Endothelial cell of umbilical vein (primary cell): Measurements from ENCODE around the gene FIG4. TPM values are rescaled to one million over a fixed set of nuclear protein-coding genes. Genes with fewer than 3 reads are reported as not detected.

Source experiments
- BruUV-seq: library from RNA; stranded (reverse); fragments of 400-500 nt; replicated peaks from 2 replicates; lab custom pipeline; 2021; lab: Mats Ljungman, UMichigan
- CTCF ChIA-PET: fragments of 300-600, 350-600 bp; sonication (Branson Sonifier 250); formaldehyde crosslinking; loops from one replicate; lab custom pipeline; 2021; ENCODE audit warnings: antibody characterized with exemption, inconsistent platforms; lab: Charles Lee
- POLR2A ChIA-PET: fragments of 300-600, 350-600 bp; sonication (Branson Sonifier 250); formaldehyde crosslinking; loops from one replicate; lab custom pipeline; 2021; ENCODE audit warnings: antibody characterized with exemption, inconsistent platforms; lab: Charles Lee
- DNase-seq: peaks from one replicate; pipeline ENCODE4 v3.0.0-alpha.2; 2011; ENCODE audit warnings: low read depth, low spot score
- FAIRE-seq: peaks from 2 replicates; lab custom pipeline; 2011; peaks lifted over from hg19 to GRCh38; lab: Jason Lieb, UNC
- H2AFZ ChIP-seq: 2 replicates; pipeline ENCODE4 v1.6.0; 2012; ENCODE audit warnings: low read depth, low read length, control low read depth, inconsistent platforms
- H3K27ac ChIP-seq: 2 replicates; pipeline ENCODE4 v1.5.1; 2011; ENCODE audit warnings: low read depth, mild to moderate bottlenecking, control low read depth, low read length, moderate library complexity; ENCODE audit not compliant: insufficient read depth
- H3K27me3 ChIP-seq, 2 experiments: 2 replicates each; pipeline versions ENCODE4 v1.6.0 to v1.6.1; 2011; ENCODE audit warnings: low read length in 2 of 2, mixed read lengths in 1 of 2; ENCODE audit not compliant: control insufficient read depth in 2 of 2, insufficient read depth in 2 of 2
- H3K36me3 ChIP-seq, 2 experiments: 2 replicates in 1 of 2; 3 replicates in 1 of 2; pipeline ENCODE4 v1.5.1; 2011; ENCODE audit warnings: low read length in 2 of 2, mild to moderate bottlenecking in 1 of 2, moderate library complexity in 1 of 2; ENCODE audit not compliant: control insufficient read depth in 2 of 2, insufficient read depth in 2 of 2; ENCODE audit errors: extremely low read depth in 1 of 2
- H3K4me1 ChIP-seq: 3 replicates; pipeline ENCODE4 v1.5.1; 2011; ENCODE audit warnings: mild to moderate bottlenecking, low read length; ENCODE audit not compliant: control insufficient read depth, insufficient read depth; ENCODE audit errors: extremely low read depth
- H3K4me2 ChIP-seq: 2 replicates; pipeline ENCODE4 v1.6.1; 2011; ENCODE audit warnings: low read length, control low read depth, mixed read lengths; ENCODE audit not compliant: insufficient read depth
- H3K4me3 ChIP-seq, 3 experiments: fragments of 200-600 bp in 1 of 3; sonication (generic), shearing (Covaris generic) in 1 of 3; replicated peaks in 1 of 3; 2 replicates each; pipeline ENCODE4 v1.5.1; 2011 to 2016; ENCODE audit warnings: control low read depth in 3 of 3, low read length in 3 of 3, mild to moderate bottlenecking in 2 of 3, inconsistent platforms in 1 of 3, low read depth in 1 of 3, moderate library complexity in 1 of 3; ENCODE audit not compliant: insufficient read depth in 1 of 3
- H3K79me2 ChIP-seq: 2 replicates; pipeline ENCODE4 v1.6.0; 2012; ENCODE audit warnings: low read length, inconsistent platforms; ENCODE audit not compliant: control insufficient read depth, insufficient read depth
- H3K9ac ChIP-seq: replicated peaks from 2 replicates; pipeline ENCODE3; 2011; ENCODE audit warnings: low read length, control low read depth; ENCODE audit not compliant: insufficient read depth; ENCODE audit errors: extremely low read depth
- H3K9me1 ChIP-seq: replicated peaks from 3 replicates; pipeline ENCODE4 v1.6.0; 2011; ENCODE audit warnings: mild to moderate bottlenecking, low read length; ENCODE audit not compliant: control insufficient read depth, insufficient read depth; ENCODE audit errors: extremely low read depth
- H3K9me3 ChIP-seq: replicated peaks from 2 replicates; pipeline ENCODE4 v1.5.1; 2012; ENCODE audit warnings: low read length, inconsistent platforms; ENCODE audit not compliant: control insufficient read depth, insufficient read depth
- H4K20me1 ChIP-seq: replicated peaks from 2 replicates; pipeline ENCODE3; 2011; ENCODE audit warnings: mild to moderate bottlenecking, low read length; ENCODE audit not compliant: control insufficient read depth, insufficient read depth; ENCODE audit errors: extremely low read depth
- EZH2 ChIP-seq: IDR thresholded peaks from 2 replicates; pipeline ENCODE4 v1.6.1; 2012; ENCODE audit warnings: borderline replicate concordance, low read depth, mild to moderate bottlenecking, moderate library complexity, low read length, inconsistent platforms; ENCODE audit not compliant: severe bottlenecking
- FOS ChIP-seq: IDR thresholded peaks from 2 replicates; pipeline ENCODE4 v1.6.1; 2011; ENCODE audit warnings: mild to moderate bottlenecking, low read length, moderate library complexity, borderline replicate concordance; ENCODE audit not compliant: insufficient read depth
- GATA2 ChIP-seq: IDR thresholded peaks from 2 replicates; pipeline ENCODE4 v1.7.0; 2011; ENCODE audit warnings: low read depth, mild to moderate bottlenecking, moderate library complexity, mixed read lengths, low read length; ENCODE audit not compliant: insufficient read length, insufficient read depth
- JUN ChIP-seq: IDR thresholded peaks from 2 replicates; pipeline ENCODE4 v1.6.1; 2011; ENCODE audit warnings: borderline replicate concordance, low read depth; ENCODE audit not compliant: insufficient read length, insufficient read depth
- MYC ChIP-seq: IDR thresholded peaks from one replicate; pipeline ENCODE4 v1.6.1; 2011; ENCODE audit warnings: mild to moderate bottlenecking, low read depth, low read length
- POLR2A ChIP-seq: IDR thresholded peaks from 2 replicates; pipeline ENCODE4 v1.6.1; 2012; ENCODE audit warnings: low read depth, mild to moderate bottlenecking, control low read depth, low read length
- POLR2AphosphoS5 ChIP-seq: IDR thresholded peaks from 2 replicates; pipeline ENCODE4 v1.6.1; 2012; ENCODE audit warnings: low read depth, mild to moderate bottlenecking, control low read depth, low read length, moderate library complexity; ENCODE audit not compliant: insufficient read depth
- dilution Hi-C: fragments of 300-500 bp; cut with MboI; formaldehyde crosslinking; loops from one replicate; pipeline ENCODE4 v1.15.0; 2019; ENCODE audit warnings: low sequenced_read_pairs; ENCODE audit not compliant: extremely low pct_ligation_motif_present
- intact Hi-C: fragments of 100-400 bp; cut with micrococcal nuclease; formaldehyde crosslinking; loops from one replicate; pipeline ENCODE4 v1.10.0; 2022
- polyA plus RNA-seq, 4 experiments: library from polyadenylated mRNA; depleted of rRNA in 3 of 4; stranded (reverse) in 3 of 4; unstranded in 1 of 4; fragments of >200 nt; gene quantifications; 2 replicates each; pipeline versions ENCODE4 v1.2.1 to v1.2.3, GENCODE V29; 2011 to 2012; ENCODE audit warnings: missing spikeins in 1 of 4
- total RNA-seq: library from RNA; stranded (reverse); gene quantifications from 2 replicates; pipeline ENCODE4 v1.2.3, GENCODE V29; 2021
- TF ChIP-seq, protein P1 (sequence below), 2 donors: IDR thresholded peaks; 1 replicate in 1 of 2; 2 replicates in 1 of 2; pipeline ENCODE4 v1.5.1; 2011; ENCODE audit warnings: low read length in 2 of 2, mild to moderate bottlenecking in 2 of 2, moderate library complexity in 2 of 2, control low read depth in 1 of 2, inconsistent platforms in 1 of 2, low read depth in 1 of 2; ENCODE audit not compliant: insufficient read depth in 1 of 2; ENCODE audit errors: extremely low read depth in 1 of 2
- TF ChIP-seq, protein P2 (sequence below): IDR thresholded peaks from 2 replicates; pipeline ENCODE4 v1.6.1; 2011; ENCODE audit not compliant: insufficient read depth, insufficient read length

The FIG4 gene
- total and polyA plus RNA-seq, 2 donors (not counting 3 experiments of a cell fraction or from before 2014, with no cell fraction given): 7.9 to 12.2 TPM

DNA sequence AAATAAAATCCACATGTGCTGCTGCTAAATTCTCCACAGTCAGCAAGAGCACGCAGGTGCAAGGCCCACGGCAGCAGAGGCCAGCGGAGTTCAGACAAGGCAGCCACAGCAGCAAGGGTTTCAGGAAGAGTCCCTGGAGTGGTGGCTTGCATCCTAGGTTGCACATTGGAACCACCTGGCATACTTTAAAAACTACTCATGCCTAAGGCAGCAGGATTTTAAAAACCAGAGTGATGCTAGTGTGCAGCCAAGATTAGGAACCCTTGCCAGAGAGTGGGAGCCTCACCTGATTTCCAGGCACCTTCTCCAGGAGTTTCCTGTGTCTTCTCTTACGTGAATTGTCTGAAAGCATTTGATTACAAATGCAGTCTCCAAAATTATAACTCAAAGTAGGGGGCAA is 183.0 kb downstream of the FIG4 start:
- H3K36me3 ChIP-seq: no peaks in the 10 kb centered on the region

More for the DNA sequence above, 183.0 kb downstream of the FIG4 start:
- FAIRE-seq (no peak), DNase-seq (no peak)
- TF ChIP-seq GATA2: no peak
- TF ChIP-seq JUN: no peak
- TF ChIP-seq FOS: no peak
- TF ChIP-seq, protein P1, sequence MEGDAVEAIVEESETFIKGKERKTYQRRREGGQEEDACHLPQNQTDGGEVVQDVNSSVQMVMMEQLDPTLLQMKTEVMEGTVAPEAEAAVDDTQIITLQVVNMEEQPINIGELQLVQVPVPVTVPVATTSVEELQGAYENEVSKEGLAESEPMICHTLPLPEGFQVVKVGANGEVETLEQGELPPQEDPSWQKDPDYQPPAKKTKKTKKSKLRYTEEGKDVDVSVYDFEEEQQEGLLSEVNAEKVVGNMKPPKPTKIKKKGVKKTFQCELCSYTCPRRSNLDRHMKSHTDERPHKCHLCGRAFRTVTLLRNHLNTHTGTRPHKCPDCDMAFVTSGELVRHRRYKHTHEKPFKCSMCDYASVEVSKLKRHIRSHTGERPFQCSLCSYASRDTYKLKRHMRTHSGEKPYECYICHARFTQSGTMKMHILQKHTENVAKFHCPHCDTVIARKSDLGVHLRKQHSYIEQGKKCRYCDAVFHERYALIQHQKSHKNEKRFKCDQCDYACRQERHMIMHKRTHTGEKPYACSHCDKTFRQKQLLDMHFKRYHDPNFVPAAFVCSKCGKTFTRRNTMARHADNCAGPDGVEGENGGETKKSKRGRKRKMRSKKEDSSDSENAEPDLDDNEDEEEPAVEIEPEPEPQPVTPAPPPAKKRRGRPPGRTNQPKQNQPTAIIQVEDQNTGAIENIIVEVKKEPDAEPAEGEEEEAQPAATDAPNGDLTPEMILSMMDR (IDR thresholded peaks at IDR 0.05; ENCODE audit: extremely low read depth in 1 of 2, insufficient read depth in 1 of 2, low read depth in 1 of 2, low read length in 2 of 2): no peak
- TF ChIP-seq MYC: no peak
- TF ChIP-seq POLR2AphosphoS5: no peak
- no peak for TF ChIP-seq EZH2
- TF ChIP-seq, protein P2, sequence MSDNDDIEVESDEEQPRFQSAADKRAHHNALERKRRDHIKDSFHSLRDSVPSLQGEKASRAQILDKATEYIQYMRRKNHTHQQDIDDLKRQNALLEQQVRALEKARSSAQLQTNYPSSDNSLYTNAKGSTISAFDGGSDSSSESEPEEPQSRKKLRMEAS: no peak
- no peak for TF ChIP-seq POLR2A
- no peak overlapping the region for H3K4me3 ChIP-seq
- H4K20me1 ChIP-seq: no peaks in the 10 kb centered on the region
- no peak overlapping the region for H3K9ac ChIP-seq
- no peaks in the 10 kb centered on the region for H3K9me3 ChIP-seq
- ChIA-PET POLR2A (no interaction called here), CTCF (no interaction called here)
- no peaks in the 10 kb centered on the region for H3K79me2 ChIP-seq
- no peak overlapping the region for H3K27ac ChIP-seq
- H3K4me2 ChIP-seq: no peak overlapping the region
- H3K4me1 ChIP-seq: no peaks in the 10 kb centered on the region
- dilution Hi-C loops (no loop called here), intact Hi-C loops (no loop called here)
- H3K27me3 ChIP-seq: peaks cover 8 to 16% of the 10 kb centered on the region in 2 experiments
- BruUV-seq: no TSS peak
- H2AFZ ChIP-seq: no peak overlapping the region
- H3K9me1 ChIP-seq: no peaks in the 10 kb centered on the region
